H1 (cell line): ENCODE data around the gene MARCHF3. TPM values are rescaled to one million over a fixed set of nuclear protein-coding genes. Genes with fewer than 3 reads are reported as not detected.
A peak's percentile ranks its signal among the peaks of the same experiment; 100 is the strongest.

ENCODE experiments used
- CTCF ChIA-PET: fragments of 300-600 bp; sonication (Branson Sonifier 250); formaldehyde crosslinking; loops from one replicate; lab custom pipeline; 2021; ENCODE audit not compliant: partially characterized antibody; lab: Charles Lee
- POLR2A ChIA-PET: fragments of 300-600 bp; sonication (Branson Sonifier 250); formaldehyde crosslinking; loops from one replicate; lab custom pipeline; 2021; ENCODE audit warnings: inconsistent platforms; ENCODE audit not compliant: partially characterized antibody; lab: Charles Lee
- DNase-seq, 2 experiments: peaks; one replicate each; pipeline versions ENCODE4 v3.0.0 to v3.0.0-alpha.2; 2010 to 2022; ENCODE audit warnings: low spot score in 2 of 2, low read depth in 1 of 2, mixed read lengths in 1 of 2
- FAIRE-seq: peaks from 2 replicates; lab custom pipeline; 2011; peaks lifted over from hg19 to GRCh38; lab: Jason Lieb, UNC
- H2AFZ ChIP-seq: 2 replicates; pipeline ENCODE4 v1.8.1; 2012; ENCODE audit warnings: low read length, inconsistent platforms
- H2AK5ac ChIP-seq: 2 replicates; pipeline ENCODE4 v1.6.1; 2013; ENCODE audit warnings: low read depth, low read length
- H2BK120ac ChIP-seq: replicated peaks from 2 replicates; pipeline ENCODE3; 2013; ENCODE audit warnings: low read depth, low read length, inconsistent platforms
- H2BK12ac ChIP-seq: 2 replicates; pipeline ENCODE4 v1.6.1; 2013; ENCODE audit warnings: low read depth, low read length
- H2BK15ac ChIP-seq: 2 replicates; pipeline ENCODE4 v1.6.1; 2013; ENCODE audit warnings: low read length
- H2BK20ac ChIP-seq: 2 replicates; pipeline ENCODE4 v1.6.1; 2013; ENCODE audit warnings: low read length
- H2BK5ac ChIP-seq: 2 replicates; pipeline ENCODE4 v1.6.1; 2013; ENCODE audit warnings: low read depth, low read length
- H3K14ac ChIP-seq: 2 replicates; pipeline ENCODE4 v1.6.1; 2013; ENCODE audit warnings: inconsistent platforms; ENCODE audit not compliant: insufficient read length
- H3K18ac ChIP-seq: 2 replicates; pipeline ENCODE4 v1.6.1; 2013; ENCODE audit warnings: low read length; ENCODE audit errors: extremely low read depth
- H3K23ac ChIP-seq: 2 replicates; pipeline ENCODE4 v1.6.1; 2013; ENCODE audit warnings: inconsistent platforms; ENCODE audit not compliant: insufficient read length
- H3K23me2 ChIP-seq: 2 replicates; pipeline ENCODE4 v1.6.1; 2013; ENCODE audit warnings: low read depth, low read length
- H3K27ac ChIP-seq: 2 replicates; pipeline ENCODE4 v1.6.1; 2011; ENCODE audit warnings: low read depth, low read length, inconsistent platforms
- H3K27me3 ChIP-seq, 4 experiments: replicated peaks in 1 of 4; 1 replicate in 1 of 4; 2 replicates in 3 of 4; pipeline versions ENCODE4 v1.6.1 to v1.8.1; 2011 to 2013; ENCODE audit warnings: low read length in 3 of 4, mild to moderate bottlenecking in 3 of 4, inconsistent platforms in 2 of 4, mixed read lengths in 2 of 4, moderate library complexity in 1 of 4; ENCODE audit not compliant: control insufficient read depth in 3 of 4, insufficient read depth in 3 of 4; ENCODE audit errors: extremely low read depth in 1 of 4
- H3K36me3 ChIP-seq, 4 experiments: 2 replicates each; pipeline versions ENCODE4 v1.6.1 to v1.8.1; 2011 to 2013; ENCODE audit warnings: mild to moderate bottlenecking in 4 of 4, low read length in 3 of 4, moderate library complexity in 2 of 4, control low read depth in 1 of 4, inconsistent platforms in 1 of 4; ENCODE audit not compliant: insufficient read depth in 4 of 4, control insufficient read depth in 2 of 4
- H3K4ac ChIP-seq: replicated peaks from 2 replicates; pipeline ENCODE3; 2013; ENCODE audit warnings: low read length, low read depth, mixed read lengths, inconsistent platforms; ENCODE audit not compliant: insufficient read length
- H3K4me1 ChIP-seq, 4 experiments: replicated peaks in 1 of 4; 1 replicate in 1 of 4; 2 replicates in 3 of 4; pipeline versions ENCODE4 v1.6.1 to v1.8.1; 2011 to 2013; ENCODE audit warnings: low read length in 3 of 4, inconsistent platforms in 2 of 4, mixed read lengths in 1 of 4; ENCODE audit not compliant: insufficient read depth in 4 of 4, control insufficient read depth in 3 of 4
- H3K4me2 ChIP-seq, 2 experiments: 2 replicates each; pipeline versions ENCODE4 v1.6.1 to v1.8.1; 2011 to 2013; ENCODE audit warnings: low read depth in 2 of 2, low read length in 2 of 2, control low read depth in 1 of 2, inconsistent platforms in 1 of 2, mild to moderate bottlenecking in 1 of 2; ENCODE audit not compliant: insufficient read depth in 1 of 2
- H3K4me3 ChIP-seq, 4 experiments: fragments of 200-600, 300-600 bp in 1 of 4; sonication (generic), shearing (Covaris generic), sonication (Bioruptor Twin) in 1 of 4; 2 replicates each; pipeline versions ENCODE4 v1.5.1 to v1.8.1; 2011 to 2016; ENCODE audit warnings: low read length in 4 of 4, low read depth in 3 of 4, control low read depth in 2 of 4, inconsistent platforms in 2 of 4, mild to moderate bottlenecking in 2 of 4, mixed read lengths in 1 of 4, moderate library complexity in 1 of 4; ENCODE audit not compliant: insufficient read depth in 2 of 4; ENCODE audit errors: extremely low read depth in 1 of 4
- H3K56ac ChIP-seq: replicated peaks from 2 replicates; pipeline ENCODE3; 2013; ENCODE audit warnings: low read depth, mild to moderate bottlenecking, mixed read lengths, low read length, inconsistent platforms; ENCODE audit not compliant: insufficient read length
- H3K79me1 ChIP-seq: 2 replicates; pipeline ENCODE4 v1.6.1; 2013; ENCODE audit warnings: low read depth, low read length, control low read depth
- H3K79me2 ChIP-seq, 2 experiments: 2 replicates each; pipeline versions ENCODE4 v1.6.1 to v1.8.1; 2012 to 2013; ENCODE audit warnings: low read length in 2 of 2, mild to moderate bottlenecking in 2 of 2, inconsistent platforms in 1 of 2; ENCODE audit not compliant: insufficient read depth in 2 of 2, control insufficient read depth in 1 of 2
- H3K9ac ChIP-seq, 4 experiments: replicated peaks in 1 of 4; 1 replicate in 1 of 4; 2 replicates in 3 of 4; pipeline versions ENCODE4 v1.6.1 to v1.8.1; 2011 to 2013; ENCODE audit warnings: low read depth in 3 of 4, low read length in 3 of 4, control low read depth in 2 of 4, mild to moderate bottlenecking in 2 of 4, moderate library complexity in 2 of 4, inconsistent platforms in 1 of 4; ENCODE audit errors: extremely low read depth in 1 of 4
- H3K9me3 ChIP-seq, 2 experiments: 2 replicates each; pipeline versions ENCODE4 v1.6.1 to v1.8.1; 2012 to 2013; ENCODE audit warnings: mild to moderate bottlenecking in 2 of 2, moderate library complexity in 2 of 2, control low read depth in 1 of 2, inconsistent platforms in 1 of 2, low read depth in 1 of 2, low read length in 1 of 2, mixed read lengths in 1 of 2; ENCODE audit not compliant: insufficient read depth in 2 of 2
- H4K20me1 ChIP-seq, 2 experiments: replicated peaks in 1 of 2; 2 replicates each; pipeline versions ENCODE3 to v1.8.1; 2011 to 2013; ENCODE audit warnings: inconsistent platforms in 2 of 2, low read length in 2 of 2, mild to moderate bottlenecking in 1 of 2; ENCODE audit not compliant: insufficient read depth in 2 of 2, control insufficient read depth in 1 of 2
- H4K5ac ChIP-seq: 2 replicates; pipeline ENCODE4 v1.6.1; 2013; ENCODE audit warnings: low read length, low read depth, mixed read lengths, inconsistent platforms; ENCODE audit not compliant: insufficient read length
- H4K8ac ChIP-seq: 2 replicates; pipeline ENCODE4 v1.8.0; 2013; ENCODE audit warnings: mild to moderate bottlenecking, moderate library complexity, low read length, inconsistent platforms; ENCODE audit not compliant: insufficient read depth; ENCODE audit errors: extremely low read depth
- H4K91ac ChIP-seq: replicated peaks from 2 replicates; pipeline ENCODE3; 2013; ENCODE audit warnings: low read length, mixed read lengths, inconsistent platforms; ENCODE audit not compliant: insufficient read length
- BCL11A ChIP-seq, 2 experiments: IDR thresholded peaks; one replicate each; pipeline ENCODE4 v1.6.1; 2011; ENCODE audit warnings: low read depth in 2 of 2, low read length in 2 of 2, mild to moderate bottlenecking in 2 of 2
- CBX5 ChIP-seq: fragments of 300-800, 300-1000 bp; sonication (generic); IDR thresholded peaks from 2 replicates; pipeline ENCODE4 v1.7.1; 2016; ENCODE audit warnings: antibody characterized with exemption, low read length, low read depth
- CHD2 ChIP-seq: IDR thresholded peaks from 2 replicates; pipeline ENCODE4 v1.6.1; 2012; ENCODE audit warnings: low read length, improper control_type of control experiment
- FOSL1 ChIP-seq: IDR thresholded peaks from 2 replicates; pipeline ENCODE4 v1.6.1; 2011; ENCODE audit warnings: mild to moderate bottlenecking, low read depth, low read length, moderate library complexity; ENCODE audit not compliant: insufficient read depth
- SIRT6 ChIP-seq: IDR thresholded peaks from one replicate; pipeline ENCODE4 v1.7.1; 2012; ENCODE audit warnings: low read length, inconsistent platforms
- SP1 ChIP-seq: IDR thresholded peaks from 2 replicates; pipeline ENCODE4 v1.6.1; 2011; ENCODE audit warnings: low read depth, low read length
- SRF ChIP-seq: IDR thresholded peaks from 2 replicates; pipeline ENCODE4 v1.6.1; 2011; ENCODE audit warnings: mild to moderate bottlenecking, low read depth, low read length, moderate library complexity
- WGBS, 2 experiments: shearing (Covaris generic) in 1 of 2; methylation state at CpG; one replicate each; pipeline versions ENCODE4 v1.1.6 to v1.1.7; 2013 to 2015; ENCODE audit warnings: low lambda C conversion rate in 2 of 2, mixed read lengths in 2 of 2, inconsistent platforms in 1 of 2, low coverage in 1 of 2, missing lambda C conversion rate in 1 of 2; ENCODE audit not compliant: insufficient replicate concordance in 2 of 2, insufficient coverage in 1 of 2, insufficient read length in 1 of 2; ENCODE audit errors: extremely low coverage in 1 of 2, missing lambda C conversion rate in 1 of 2; 5-methylcytosine and 5-hydroxymethylcytosine counted together
- polyA plus RNA-seq, 7 experiments: library from polyadenylated mRNA; depleted of rRNA in 3 of 7; stranded (reverse) in 5 of 7; unstranded in 2 of 7; fragments of >200 nt in 5 of 7; fragments of 200-250 nt in 2 of 7; gene quantifications; 1 replicate in 5 of 7; 2 replicates in 1 of 7; 4 replicates in 1 of 7; pipeline versions ENCODE4 v1.2.1 to v1.2.3, GENCODE V29; 2011 to 2013; ENCODE audit warnings: missing spikeins in 2 of 7, mixed read lengths in 2 of 7
- total RNA-seq: library from RNA; stranded (reverse); fragmentation: NEBNext Ultra II Directional; extraction: Animal tissue kit (Norgen Biotek cat#: 25700); gene quantifications from 2 replicates; pipeline ENCODE4 v1.2.1, GENCODE V29; 2021
- TF ChIP-seq, protein P1 (sequence below): IDR thresholded peaks from 2 replicates; pipeline ENCODE4 v1.6.1; 2012; ENCODE audit warnings: low read length, inconsistent platforms

The MARCHF3 gene
- total and polyA plus RNA-seq, 2 of the 8 experiments (the other 6 are each of a cell fraction or from before 2014, with no cell fraction given) = 12.0 to 16.9 TPM

DNA sequence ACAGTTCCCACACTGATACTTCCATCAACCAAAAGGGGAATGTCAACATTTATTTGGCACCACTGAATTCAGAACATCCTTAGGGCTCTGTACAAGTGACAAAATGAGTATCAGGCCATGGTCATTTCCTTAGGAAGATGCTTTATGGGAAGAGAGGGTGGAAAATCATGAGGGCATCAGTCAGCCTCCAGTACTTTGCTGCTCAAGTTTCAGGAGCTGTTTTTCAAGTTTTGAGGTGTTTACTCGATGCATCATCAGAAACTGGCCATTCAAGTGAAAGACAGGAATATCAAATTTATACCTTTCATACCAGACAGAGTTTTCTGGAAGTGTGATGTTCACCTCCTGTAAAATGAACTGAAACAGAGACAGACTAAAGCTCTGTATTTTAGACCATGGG lies 21.2 kb upstream of the MARCHF3 start:
- H2BK15ac ChIP-seq = no peak overlapping the region
- no peaks in the 10 kb centered on the region for H3K27me3 ChIP-seq
- H3K79me2 ChIP-seq = no peaks in the 10 kb centered on the region
- 92% methylated on average over 1 of the region's 1 CpG; no CpG with 5 or more reads in 1 of the 2 experiments for WGBS, 2 experiments
- FAIRE-seq = peak; percentile 24
- H3K56ac ChIP-seq = no peak overlapping the region
- no peak overlapping the region for H2BK20ac ChIP-seq
- no peak overlapping the region for H2BK120ac ChIP-seq
- H4K5ac ChIP-seq = no peak overlapping the region
- H3K9ac ChIP-seq = no peak overlapping the region
- ChIA-PET POLR2A (no interaction called here), CTCF (no interaction called here)
- H4K20me1 ChIP-seq = no peaks in the 10 kb centered on the region
- no peak overlapping the region for H3K4ac ChIP-seq
- no peaks in the 10 kb centered on the region for H3K4me1 ChIP-seq
- no peak overlapping the region for H3K23ac ChIP-seq
- H4K91ac ChIP-seq = no peak overlapping the region
- H2AFZ ChIP-seq = no peak overlapping the region
- no peak overlapping the region for H3K4me3 ChIP-seq
- no peak overlapping the region for H3K18ac ChIP-seq
- H3K79me1 ChIP-seq = no peaks in the 10 kb centered on the region
- H3K27ac ChIP-seq = no peak overlapping the region
- no peak for DNase-seq
- no peak overlapping the region for H4K8ac ChIP-seq
- H2BK12ac ChIP-seq = no peak overlapping the region
- TF ChIP-seq, protein P1, sequence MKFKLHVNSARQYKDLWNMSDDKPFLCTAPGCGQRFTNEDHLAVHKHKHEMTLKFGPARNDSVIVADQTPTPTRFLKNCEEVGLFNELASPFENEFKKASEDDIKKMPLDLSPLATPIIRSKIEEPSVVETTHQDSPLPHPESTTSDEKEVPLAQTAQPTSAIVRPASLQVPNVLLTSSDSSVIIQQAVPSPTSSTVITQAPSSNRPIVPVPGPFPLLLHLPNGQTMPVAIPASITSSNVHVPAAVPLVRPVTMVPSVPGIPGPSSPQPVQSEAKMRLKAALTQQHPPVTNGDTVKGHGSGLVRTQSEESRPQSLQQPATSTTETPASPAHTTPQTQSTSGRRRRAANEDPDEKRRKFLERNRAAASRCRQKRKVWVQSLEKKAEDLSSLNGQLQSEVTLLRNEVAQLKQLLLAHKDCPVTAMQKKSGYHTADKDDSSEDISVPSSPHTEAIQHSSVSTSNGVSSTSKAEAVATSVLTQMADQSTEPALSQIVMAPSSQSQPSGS = no peak
- TF ChIP-seq SRF (no peak), CHD2 (no peak), CBX5 (no peak), SP1 (no peak), SIRT6 (no peak), FOSL1 (no peak), BCL11A (IDR thresholded peaks at IDR 0.05; ENCODE audit: low read depth in 2 of 2, low read length in 2 of 2) (no peak)
- no peak overlapping the region for H2AK5ac ChIP-seq
- H3K4me2 ChIP-seq = no peak overlapping the region
- peaks cover 0 to 5% of the 10 kb centered on the region in 2 experiments; a peak in 1 of 4 replicates for H3K9me3 ChIP-seq
- H2BK5ac ChIP-seq = no peak overlapping the region
- peaks cover 2% of the 10 kb centered on the region; the same call in 1 of the 2 replicates for H3K23me2 ChIP-seq
- no peaks in the 10 kb centered on the region; a peak in 1 of 8 replicates for H3K36me3 ChIP-seq
- no peak overlapping the region for H3K14ac ChIP-seq
